DLD1 (cell line): Measurements from ENCODE around the gene COL12A1.

ENCODE experiments used
- in situ Hi-C: cut with HindIII; loops from 2 replicates; pipeline ENCODE4 v1.10.0; 2017; ENCODE audit warnings: low sequenced_read_pairs

COL12A1 gene

DNA sequence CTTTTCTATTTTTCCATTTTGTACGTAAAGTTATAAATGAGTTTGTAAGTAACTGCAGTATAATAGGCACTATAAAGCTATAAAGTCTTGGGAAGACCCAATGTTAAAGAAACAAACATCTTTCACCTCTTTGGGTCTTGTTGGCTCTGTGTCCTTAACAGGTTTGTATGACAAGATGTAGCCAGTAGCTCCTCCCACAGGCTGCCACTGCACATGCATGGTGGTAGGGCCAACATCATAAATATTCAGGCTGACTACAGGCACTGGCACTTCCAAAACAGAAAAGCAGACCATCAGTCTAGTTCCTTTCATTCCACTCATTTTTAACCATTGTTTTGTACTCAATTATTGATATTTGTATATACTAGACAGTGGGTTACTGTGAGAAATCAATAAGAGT lies 59.9 kb downstream of the COL12A1 start:
- in situ Hi-C loops: no loop called here

DNA sequence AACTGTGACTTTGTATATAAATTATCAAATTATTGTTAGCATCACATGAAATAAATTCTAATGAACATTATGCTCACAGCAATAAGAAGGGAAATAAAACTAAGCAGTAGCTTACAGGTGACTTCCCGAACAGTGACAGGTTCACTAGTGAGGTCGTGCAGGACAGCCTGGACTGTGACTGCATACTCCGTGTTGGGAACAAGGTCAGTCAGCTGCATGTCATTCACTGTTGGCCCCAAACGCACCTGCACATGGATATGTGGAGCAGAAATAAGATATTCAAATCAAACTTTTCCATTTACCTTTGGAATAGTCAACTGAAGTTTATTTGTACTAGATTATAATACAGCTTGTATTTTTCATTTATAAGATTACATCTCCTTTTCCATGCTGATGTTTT lies 60.6 kb downstream of the COL12A1 start:
- in situ Hi-C loops: no loop called here

DNA sequence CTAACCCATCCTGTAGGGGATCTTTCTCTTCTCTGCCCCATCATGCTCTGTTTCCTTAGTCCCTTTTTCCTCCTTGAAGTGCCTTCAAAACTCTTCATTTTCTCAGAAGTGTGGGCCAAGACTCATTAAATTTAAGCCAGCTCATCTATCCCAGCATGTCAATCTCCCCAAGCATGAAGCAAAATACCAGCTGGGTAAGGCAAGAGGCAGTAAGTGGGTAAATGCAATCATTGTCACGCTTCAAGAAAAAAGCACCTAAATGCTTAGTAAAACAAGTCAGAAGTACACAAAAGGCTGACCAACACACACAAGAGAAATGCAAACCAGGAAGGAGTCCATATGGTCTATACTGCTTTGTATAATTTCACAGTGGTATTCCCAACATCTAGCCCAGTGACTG lies 61.5 kb downstream of the COL12A1 start:
- in situ Hi-C loops: no loop called here

DNA sequence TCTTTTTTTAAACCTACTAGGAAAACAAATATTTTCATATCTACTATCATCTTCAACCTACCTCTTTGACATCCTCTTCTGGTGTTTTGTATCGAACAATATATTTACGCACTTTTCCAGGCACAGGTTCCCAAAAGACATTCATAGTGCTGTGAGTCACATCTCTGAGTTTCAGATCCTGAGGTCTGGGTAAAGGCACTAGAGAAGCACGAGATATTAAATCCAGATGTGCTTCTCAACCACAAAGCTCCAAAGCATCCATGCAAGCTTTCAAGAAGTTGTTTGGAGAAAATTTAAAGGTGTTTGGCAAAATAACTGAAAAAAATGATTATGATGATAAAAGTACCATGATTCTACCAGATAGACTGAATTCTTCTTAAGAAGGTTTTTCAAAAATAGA lies 62.7 kb downstream of the COL12A1 start:
- in situ Hi-C loops: no loop called here

DNA sequence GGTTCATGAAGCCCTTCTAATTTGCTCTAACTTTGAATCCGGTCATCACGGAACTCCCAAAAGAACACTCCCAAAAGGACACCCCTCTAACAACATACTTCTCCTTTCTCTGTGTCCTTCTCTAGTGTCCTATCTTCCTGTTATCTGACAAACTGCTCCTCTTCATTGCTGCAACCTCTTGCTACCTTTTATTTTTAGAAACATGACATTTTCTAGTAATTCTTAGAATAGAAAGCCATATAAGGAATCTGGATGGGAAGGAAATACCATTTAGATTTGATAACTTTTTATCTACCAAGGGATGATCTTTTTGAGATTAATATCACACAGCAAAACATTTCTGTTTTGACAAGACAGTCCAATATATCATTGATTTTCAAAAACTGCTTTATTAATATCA lies 63.1 kb downstream of the COL12A1 start:
- in situ Hi-C loops: no loop called here

DNA sequence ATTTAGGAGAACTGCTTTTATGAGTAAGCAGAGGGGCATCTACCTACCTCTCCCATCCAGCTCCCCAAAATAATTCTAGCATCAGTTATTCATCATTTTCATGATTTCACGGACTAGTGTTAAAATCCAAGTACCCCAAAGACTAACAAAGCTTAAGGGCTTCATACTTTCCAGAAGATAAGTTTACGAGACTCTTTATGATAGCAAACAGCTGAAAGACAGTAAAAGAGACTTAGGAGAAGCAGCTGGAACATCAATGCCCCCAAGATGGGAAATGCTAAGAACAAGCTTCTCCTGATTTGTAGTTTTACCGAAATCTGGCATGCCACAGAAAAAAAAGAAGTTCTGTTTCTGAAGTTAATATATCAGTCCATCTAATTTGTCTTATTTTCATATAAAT lies 70.0 kb downstream of the COL12A1 start:
- in situ Hi-C loops: no loop called here

DNA sequence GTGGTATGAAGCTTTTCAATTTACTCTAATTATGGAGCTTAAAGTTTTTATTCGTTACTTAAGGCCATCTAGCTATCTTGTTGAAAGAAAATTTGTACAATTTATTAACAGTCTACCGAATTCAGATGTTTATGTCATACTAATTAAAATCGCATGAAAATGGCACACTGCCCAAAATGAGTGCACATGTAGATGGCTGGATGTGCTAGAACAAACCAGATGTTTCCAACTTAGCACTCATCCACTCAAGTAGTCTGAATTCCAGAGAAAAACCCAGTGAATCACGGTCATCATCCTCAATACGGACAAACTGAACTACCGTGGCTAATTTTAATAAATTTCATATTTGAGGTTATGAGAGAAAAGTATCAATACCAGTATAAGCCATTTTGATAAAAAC lies 70.4 kb downstream of the COL12A1 start:
- in situ Hi-C loops: no loop called here

DNA sequence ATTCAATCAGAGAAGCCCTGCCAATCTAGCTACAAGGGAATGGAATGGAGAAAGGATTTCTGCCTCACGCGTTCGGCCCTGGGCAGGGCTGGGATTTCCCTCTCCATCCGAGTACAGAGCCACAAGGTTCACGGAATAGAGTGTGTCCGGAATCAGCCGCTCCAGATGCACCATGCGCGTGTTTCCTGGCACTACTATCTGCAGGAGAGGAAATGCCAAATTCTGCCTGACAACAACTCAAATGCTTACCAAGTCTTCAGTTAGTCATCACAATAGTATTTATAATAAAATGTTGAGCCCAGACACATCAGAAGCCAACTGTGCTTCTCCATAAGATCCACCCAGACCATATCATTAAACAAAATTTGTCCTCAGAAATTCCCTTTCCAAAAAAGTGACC lies 75.1 kb downstream of the COL12A1 start:
- in situ Hi-C loops: no loop called here

DNA sequence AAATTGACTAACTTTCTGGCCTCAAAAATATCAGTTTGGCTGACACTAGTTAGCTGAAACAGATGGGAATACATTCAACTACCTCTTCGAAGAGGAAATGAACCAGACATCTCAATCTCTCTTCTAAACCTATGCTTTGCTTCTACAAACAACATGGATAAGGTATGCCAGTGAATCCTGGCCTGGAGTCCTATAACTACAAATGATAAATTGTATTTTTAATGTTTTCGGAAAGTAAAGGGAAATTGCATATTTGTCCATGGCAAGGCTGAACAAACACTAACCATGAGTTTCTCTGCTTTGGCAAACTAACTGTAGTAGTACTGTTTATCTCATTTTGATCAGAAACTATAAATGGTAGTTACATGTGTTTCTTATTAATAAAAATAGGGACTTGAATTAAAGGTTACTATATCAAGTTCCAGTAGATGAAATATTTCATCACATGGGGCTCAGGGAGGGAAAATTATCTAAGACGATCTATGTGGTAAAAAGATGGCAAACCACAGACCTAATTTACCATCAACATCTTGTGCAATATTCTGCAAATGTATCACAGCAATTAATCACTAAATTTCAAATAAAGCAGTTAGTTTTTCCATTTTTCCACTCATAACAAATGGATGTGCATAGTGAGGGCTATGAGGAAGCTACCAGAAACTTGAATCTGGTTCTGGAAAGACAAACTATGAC lies 76.8 kb downstream of the COL12A1 start:
- in situ Hi-C loops: no loop called here

DNA sequence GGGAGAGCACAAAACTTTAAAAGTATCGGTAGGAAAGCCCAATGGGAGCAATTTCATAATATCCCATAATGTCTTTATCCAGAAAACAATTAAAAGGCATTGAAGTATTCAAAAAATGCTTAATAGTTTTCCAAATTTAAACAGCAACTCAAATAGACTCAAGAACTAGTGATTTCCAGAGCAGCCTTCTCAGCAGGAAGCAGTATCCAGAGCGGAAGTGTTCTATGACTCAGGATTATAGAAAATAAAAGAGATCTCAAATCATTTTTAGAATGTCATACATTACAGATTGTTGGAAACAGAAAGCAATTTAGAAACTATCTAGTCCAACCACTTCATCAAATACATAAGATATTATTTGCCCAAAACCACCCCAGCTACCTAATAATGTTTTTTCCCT lies 79.3 kb downstream of the COL12A1 start:
- in situ Hi-C loops: no loop called here

DNA sequence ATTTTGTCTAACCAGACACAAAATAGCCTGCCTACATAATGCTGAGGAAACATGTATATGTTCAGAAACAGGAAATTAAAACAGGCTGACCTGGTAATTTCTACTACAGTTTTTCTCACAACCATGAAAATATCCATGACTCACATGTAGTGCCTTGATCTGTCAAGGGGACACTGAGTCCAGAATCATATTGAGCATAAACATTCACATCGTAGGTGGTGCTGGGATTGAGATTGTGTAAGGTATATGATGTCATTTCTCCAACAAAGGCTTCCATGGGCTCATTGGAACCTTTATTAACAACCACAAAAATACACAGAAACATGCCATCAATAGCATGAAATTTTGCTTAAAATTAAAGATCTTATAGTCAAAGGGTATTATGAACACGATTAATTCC lies 80.9 kb downstream of the COL12A1 start:
- in situ Hi-C loops: no loop called here

DNA sequence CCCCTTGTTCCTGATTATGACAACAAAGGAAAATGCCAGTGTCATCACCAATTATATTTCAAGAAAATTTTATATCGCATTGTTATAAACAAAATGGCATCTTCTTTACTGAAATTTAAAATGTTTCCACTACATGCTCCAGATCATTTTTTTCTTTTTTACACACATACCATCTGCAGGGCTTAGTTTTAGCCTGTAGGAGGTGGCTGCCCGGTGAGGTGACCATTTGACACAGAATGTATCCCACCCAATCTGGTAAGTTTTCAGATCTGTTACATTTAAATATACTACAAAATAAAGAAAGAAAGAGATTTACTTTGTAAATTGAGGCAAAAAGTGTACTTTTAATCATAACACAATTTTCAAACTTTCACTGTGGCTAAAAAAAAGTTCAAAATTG lies 81.8 kb downstream of the COL12A1 start:
- in situ Hi-C loops: no loop called here

DNA sequence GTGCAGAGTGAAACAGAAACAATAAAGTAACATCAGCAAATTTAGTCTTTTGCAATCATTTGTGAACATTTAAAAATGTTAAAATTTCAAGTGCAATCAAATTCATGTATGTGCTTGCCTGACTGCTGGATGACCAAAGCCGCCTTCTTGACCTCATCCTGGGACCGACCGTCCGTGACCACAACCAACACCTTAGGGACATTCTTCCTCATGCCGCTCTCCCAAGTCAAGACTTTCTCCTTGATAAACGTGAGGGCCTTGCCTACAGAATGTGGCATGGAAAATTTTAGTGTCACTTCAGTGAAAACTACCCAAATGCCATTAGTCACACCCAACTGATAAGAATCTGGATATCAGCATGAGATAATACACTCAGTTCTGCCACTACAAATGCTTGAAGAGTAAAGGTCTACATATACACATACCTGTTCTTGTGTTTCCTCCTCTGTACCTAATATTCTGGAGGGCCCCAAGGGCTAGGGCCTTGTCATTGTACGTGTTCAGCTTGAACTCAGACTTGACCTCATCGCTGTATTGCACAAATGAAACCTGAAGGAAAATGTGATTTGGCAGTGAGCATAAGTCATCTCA lies 86.8 kb downstream of the COL12A1 start:
- in situ Hi-C loops: no loop called here

DNA sequence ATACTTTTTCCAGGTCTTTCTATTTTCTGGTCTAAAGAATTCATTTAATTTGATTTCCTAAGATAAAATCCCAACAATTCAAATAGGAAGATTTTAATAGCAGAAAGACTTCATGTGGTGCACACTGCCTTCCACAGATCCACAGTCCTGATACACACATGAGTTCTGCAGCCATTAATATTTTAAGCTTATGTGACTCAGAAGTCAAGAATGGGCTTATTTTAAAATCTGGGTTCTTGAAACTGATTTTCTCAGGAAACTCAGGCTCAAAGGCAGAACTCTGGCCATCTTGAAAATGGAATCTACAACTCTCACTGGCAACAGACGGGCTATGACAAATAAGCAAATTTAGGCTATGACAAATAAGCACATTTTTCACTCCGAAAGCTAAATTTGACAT lies 88.2 kb downstream of the COL12A1 start:
- in situ Hi-C loops: no loop called here

DNA sequence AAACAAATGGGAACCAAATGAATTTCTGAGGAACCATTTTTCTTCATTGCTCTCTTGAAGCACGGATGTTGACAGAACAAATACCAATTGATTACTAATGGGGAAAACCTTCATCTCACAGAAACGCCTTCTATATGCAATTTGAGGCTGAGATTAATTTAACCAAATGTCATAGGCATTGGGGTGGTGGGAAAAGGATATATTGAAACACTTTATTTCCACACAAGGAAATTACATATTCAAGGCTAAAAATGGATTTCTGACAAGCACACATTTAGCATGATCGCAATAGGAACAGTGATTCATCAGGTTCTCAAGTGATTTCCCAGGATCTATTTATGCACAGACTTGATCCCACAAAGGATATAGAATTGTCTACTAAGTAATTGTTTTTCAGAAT lies 88.9 kb downstream of the COL12A1 start:
- in situ Hi-C loops: no loop called here

DNA sequence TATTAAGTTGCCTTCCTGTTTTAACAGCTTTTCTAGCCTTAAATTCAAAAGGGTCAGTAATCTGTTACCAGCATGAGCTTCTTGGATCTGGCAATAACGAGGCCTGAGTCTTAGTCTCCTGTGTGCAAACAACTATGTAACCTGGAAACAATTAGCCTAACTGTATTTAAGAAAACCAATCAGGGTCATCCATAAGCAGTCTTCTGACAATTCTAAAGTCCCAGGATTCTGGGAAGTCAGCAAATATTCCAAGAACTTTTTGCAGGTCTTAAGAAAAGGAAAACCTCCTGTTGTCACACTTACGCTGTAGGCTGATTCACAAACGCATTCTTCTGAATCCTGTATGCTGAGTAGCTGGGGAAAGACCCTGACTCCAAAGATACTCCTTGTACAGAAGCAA lies 90.4 kb downstream of the COL12A1 start:
- in situ Hi-C loops: no loop called here

DNA sequence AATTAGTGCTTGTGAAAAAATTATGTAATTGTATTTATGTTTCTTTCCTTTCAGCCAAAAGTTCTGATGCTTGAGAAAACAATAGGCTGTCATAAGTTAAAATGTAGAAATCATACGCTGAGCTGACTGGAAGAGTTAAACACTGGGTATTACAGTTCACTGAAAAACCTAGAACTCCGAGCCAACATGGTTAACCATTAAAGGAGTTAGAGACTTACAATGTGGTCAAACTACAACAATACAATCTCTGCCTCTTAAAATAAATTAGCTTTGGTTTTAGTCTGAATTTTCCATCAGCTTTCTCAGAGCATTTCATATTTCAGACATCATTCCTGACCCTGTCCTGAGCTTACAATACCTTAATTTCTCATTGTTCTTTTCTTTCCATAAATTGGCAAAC lies 91.0 kb downstream of the COL12A1 start:
- in situ Hi-C loops: no loop called here

DNA sequence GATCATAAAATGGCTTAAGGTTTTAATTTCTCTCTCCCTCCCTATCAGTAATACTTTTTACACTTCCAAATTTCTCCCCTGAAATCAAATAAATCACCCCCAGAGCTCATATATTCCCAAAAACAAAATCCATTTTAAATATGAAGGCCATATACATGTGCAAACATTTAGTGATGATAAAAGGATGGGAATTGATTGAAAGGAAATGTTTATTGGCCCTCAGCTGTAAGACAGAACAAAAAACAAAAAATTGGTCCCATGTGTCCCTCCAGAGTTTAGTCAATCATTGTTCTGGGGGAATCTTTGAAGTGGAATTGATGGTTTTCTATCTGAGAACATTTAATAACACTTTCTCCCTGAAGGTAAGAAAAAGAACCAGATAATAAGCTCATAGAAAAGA lies 91.7 kb downstream of the COL12A1 start:
- in situ Hi-C loops: no loop called here

DNA sequence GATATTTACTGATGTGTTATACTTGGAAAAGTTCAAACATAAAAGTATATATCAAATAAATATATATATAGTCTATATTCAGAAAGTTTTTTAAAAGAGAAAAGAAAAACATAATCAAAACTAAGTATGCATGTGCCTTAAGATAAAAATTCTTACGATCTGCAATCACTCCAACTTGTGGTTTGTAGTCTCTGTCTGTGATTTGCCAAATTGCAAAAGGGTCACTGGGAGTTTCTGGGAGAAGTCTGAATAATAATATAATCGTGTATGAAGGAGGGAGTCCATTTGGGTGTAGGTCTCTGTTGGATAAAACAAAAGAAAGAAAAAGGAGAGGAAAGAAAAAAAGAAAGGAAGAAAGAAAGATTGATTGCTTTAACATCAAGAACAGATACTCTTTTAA lies 92.4 kb downstream of the COL12A1 start:
- in situ Hi-C loops: no loop called here

DNA sequence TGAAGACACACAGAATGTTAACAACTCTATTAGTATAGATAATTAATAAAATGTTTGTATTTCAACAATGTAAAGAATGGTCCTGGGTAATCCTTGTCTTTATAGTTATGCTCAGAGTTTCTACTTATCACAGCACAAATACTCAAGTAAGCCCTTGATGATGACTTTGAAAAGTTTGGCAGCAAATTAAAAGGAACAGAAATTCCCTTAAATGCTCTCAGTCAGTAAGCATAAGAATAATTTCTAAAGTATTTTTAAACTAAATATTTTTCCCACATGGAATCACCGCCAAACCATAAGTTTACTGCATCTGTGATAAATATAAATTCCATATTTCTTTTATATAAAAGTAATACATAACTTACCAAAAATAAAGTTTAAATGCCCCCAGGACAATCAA lies 96.1 kb downstream of the COL12A1 start:
- in situ Hi-C loops: no loop called here

DNA sequence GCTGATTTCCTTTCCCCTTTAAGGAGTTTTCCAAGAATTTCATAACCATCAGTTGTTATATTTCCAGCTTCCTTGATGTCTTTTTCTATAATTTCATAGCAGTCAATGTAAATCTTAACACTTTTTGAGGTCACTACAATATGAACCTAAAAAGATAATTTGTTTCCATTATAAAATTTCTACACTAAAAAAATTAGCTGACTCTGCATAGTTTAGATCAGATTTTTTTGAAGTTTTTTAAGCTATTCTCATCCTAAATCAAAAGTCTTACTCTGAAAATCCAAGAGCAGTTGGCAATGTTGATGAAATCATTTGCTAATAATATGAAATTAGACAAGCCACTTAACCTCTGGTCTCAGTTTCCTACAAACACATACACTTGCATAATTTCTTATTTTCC lies 96.8 kb downstream of the COL12A1 start:
- in situ Hi-C loops: no loop called here

DNA sequence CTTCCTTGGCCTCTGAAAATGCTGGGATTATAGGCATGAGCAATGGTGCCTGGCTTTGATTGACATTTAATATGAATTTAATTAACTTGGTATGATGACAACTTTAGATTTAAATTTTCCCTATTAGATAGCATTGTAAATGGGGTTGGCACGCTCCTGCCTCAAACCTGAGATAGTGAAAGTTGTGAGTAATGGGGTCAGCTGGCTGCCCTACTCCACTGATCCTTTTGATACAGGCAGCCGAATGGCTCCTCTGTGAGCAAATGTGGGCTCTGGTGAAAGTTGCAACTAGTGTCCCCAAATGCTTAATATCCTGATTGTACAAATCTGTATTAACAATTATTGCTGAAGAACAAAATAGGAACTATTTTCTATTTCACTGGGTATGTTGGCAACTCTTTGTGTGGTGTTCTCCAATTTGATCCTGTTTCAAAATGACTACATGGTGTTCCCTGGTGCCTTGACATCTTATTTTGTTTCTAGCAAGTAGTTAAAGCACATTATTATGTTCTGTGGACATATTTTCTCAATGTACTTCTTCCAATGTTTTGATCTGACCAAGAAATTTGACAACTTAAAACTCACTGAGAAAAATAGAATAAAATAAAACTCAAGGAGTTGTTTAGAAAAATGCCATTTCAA lies 97.4 kb downstream of the COL12A1 start:
- in situ Hi-C loops: no loop called here

DNA sequence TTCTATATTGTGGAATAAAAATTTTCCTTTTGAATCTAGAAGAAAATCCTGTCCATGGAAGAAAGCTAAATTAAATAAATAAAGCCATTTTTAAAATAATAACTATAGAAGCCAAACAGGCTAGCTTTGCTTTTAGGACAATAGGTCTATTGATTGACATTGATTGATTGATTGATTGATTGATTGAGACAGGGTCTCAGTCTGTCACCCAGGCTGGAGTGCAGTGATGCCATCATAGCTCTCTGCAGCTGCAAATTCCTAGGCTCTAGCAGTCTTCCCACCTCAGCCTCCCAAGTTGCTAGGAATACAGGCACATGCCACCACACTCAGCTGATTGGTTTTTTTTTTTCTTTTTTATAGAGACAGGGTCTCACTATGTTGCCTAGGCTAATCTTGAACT lies 97.9 kb downstream of the COL12A1 start:
- in situ Hi-C loops: no loop called here
